DMS53 treated with DMSO at 0.1 percent for 48 hours (cell line): ENCODE results near the gene TRAK1.

Source experiments
- DNase-seq: peaks from one replicate; lab custom pipeline; 2025; ENCODE audit not compliant: unreplicated experiment; lab: John Stamatoyannopoulos, UW

The TRAK1 gene

DNA sequence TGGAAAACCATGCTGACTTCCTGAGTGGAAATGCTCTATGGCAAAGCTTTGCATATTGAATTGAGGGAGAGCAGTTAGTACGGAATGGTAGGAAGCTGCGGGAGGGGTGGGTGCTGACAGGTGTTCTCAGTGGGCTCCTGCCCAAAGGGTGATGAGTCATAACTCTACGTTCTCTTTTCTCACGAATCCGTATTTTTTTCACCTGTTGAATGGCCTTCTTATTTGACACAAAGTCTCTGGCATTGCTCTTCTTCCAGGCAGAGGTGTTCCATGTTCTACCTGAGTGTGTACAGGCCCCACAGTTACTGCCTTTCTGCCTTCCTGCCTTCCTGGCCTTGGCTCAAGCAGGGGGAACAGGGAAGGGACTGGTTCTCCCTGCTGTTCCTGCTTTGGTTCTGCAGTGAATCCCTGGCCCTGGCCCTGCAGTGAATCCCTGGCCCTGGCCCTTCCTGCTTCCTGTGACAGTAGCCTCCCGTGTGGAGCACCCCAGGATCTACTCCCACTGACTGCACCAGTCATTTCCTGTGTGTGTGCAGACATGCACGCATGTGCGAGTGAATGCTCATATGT lies 31.9 kb downstream of the TRAK1 start:
- peak; percentile 26 for DNase-seq

DNA sequence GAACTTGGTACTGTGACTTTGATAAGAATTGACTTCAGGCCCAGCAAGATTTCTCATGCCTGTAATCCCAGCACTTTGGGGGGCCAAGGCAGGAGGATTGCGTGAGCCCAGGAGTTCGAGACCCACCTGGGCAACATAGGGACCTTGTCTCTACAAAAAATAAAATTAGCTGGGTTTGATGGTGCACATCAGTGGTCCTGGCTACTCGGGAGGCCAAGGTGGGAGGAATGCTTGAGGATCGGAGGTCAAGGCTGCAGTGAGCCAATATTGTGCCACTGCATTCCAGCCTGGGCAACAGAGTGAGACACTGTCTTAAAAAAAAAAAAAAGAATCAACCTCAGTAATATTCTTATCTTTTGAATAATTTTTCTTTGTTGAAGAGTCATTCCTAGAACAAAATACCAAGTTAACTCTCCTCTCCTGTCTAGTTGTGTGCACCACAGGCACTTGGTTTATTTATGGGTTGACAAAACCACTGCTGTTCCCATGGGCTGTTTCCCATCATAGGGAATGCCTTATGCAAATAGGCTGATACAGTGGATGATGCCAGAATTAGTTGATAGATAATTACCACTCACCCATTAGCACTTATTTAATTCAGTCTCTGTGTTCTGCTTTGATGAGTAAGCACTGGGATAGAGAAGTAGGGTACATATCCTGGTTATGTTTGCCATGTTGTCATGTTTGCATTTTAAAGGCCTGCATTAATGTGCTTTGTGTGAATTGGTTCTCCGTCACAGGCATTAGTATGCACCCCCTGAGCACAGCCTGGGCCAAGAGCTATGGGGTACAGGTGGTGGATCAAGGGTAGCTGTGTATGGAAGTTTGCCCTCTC lies 32.9 kb downstream of the TRAK1 start:
- no peak for DNase-seq

DNA sequence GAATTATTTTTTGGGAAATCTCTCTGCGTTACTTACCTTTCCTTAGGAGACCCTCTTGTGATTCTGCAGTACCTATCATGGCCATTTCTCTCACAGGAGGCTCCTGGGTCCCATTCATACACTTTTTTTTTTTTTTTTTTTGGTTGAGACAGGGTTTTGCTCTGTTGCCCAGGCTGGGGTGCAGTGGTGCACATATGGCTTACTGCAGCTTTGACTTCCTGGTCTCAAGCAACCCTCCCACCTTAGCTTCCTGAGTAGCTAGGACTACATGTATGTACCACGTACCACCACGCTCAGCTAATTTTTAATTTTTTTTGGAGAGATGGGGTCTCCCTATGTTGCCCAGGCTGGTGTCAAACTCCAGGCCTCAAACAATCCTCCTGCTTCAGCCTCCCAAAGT lies 36.1 kb downstream of the TRAK1 start:
- DNase-seq: no peak

DNA sequence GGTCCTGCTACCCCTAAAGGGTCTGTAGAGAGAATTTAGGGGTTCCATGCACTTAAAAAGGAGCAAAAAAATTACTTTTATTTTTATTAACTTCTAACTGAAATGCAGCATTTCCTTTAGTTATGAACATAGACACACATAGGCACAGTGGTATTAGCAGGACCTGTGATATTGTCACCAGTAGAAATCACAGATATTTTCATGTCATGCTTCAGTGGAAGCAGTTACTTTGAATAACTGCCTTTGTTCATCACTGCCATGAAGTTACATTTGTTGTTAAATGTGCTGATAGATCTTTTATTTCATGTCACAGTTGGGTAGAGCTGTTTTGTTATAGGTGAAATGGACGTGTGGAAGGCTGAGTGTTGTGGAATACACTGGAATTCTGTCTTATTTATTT lies 37.4 kb downstream of the TRAK1 start:
- DNase-seq: no peak

DNA sequence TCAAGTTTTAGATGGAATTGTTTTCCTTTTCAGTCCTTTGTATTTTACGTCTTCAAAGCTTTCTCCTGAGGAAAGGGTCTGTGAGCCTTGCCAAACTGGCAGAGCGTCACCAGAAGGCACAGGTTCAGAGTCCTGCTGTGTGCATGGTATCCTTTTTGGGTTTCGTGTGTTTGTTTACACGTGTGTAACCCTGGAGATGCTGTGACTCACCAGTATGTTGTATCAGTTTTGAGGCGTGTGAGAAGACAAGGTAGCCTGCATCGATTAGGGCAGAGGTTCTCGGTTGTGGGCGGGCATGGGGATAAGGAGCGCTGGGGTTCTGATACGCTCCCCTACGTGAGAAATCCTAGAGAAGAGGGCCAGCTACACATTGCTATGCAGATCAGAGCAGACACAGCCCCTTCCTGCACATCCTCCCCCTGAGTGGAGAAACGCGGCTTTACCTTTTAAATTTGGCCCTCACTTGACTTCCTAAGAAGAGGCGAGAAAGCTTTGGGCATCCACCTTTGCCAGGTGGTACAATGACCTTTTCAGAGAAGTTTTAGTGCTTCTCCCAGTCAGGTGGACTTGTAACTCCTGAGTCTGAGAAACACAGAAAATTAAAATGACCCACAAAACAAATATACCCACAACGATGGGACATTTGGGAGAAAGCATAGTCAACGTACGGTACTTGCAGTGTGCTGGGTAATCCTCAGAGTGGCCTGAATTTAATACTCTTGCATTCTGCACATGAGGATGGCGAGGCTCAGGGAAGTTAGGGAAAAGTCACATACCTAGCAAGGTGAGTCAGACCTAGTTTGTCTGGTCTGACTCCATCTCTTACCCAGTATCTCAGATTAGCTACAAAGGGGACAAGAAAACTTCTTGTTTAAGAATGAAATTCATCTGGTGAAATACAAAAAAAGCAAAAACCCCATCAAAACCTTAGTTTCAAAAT lies 38.1 kb downstream of the TRAK1 start:
- peak; percentile 5 for DNase-seq

DNA sequence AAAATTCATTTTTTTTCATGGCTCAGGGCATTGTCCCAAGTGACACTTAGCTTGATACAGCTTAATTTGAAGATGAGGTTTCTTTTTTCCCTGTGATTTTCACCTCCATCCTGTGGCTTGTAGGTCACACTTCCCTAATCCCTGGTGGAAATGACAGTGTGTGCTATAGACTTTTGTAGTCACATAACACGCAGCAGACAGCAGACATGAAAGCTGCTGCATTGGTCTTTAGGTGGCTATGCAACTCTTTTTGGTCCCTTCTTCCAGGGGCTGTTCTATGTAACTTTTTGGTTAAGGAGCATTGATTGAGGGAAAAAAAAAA lies 38.8 kb downstream of the TRAK1 start:
- DNase-seq: no peak

DNA sequence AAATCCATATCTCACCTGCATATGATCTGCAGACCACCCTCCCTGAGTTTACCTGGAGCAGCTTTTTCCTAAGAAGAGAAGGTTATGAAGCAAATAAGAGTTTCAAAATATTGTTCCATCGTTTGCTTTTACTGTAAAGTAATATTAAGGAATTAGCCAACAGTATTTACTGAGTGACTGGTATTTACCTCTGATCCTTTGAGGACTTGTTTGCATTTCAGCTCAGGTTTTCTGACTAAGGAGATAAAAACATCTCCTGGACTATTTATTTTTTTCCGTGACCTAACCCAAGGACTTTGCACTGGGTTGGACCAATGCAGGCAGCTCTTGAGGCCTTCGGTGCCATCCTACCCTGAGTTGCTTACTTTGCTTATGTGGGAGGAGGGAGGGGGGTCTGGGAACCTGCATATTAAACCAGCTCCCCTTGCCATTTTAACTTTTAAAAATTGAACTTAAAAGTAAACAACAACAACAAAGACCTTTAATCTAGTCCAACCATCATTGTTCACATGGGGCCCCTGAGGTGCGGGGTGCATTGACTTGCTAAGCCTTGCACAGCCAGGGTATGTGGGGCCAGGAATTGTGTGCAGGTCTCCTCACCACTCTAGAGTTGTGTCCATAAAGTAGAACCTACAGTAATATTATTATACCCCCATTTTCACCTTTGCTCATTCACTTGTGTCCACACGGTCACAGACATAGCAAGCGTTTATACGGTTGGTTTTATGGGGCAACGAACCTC lies 39.3 kb downstream of the TRAK1 start:
- DNase-seq: peak; percentile 27

DNA sequence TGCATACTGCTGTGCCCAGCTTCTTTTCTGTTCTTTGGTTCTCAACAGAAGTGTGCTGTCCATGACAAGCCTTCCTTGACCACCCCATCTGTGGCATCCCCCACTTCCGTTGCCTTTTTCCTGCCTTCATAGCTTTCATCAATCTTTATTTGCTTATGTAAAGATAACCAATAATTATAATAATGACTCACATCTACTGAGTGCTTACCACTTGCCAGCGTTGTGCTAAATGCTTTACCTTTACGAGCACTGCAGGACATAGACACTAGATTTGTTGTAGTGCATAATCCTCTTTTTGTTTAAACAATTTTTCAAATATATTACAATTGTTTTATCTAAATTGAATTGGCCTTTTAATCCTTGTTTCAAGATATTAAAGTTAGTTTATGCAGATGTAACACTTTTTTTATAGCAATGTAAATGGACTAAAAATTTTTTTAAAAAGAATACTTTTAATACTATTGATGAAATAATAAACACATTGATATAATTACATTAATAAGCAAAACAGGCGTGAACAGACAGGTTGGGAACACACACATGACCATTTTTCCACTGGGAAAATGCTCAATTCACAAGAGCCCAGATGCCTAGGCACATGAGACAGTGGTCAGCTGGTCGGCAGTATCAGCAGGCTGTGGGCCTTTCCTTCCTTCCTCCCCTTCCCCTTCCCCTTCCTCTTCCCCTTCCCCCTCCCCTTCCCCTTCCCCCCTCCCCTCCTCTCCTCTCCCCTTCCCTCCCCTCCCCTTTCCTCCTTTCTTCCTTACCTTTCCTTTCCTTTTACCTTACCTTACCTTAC lies 42.5 kb downstream of the TRAK1 start:
- no peak for DNase-seq

DNA sequence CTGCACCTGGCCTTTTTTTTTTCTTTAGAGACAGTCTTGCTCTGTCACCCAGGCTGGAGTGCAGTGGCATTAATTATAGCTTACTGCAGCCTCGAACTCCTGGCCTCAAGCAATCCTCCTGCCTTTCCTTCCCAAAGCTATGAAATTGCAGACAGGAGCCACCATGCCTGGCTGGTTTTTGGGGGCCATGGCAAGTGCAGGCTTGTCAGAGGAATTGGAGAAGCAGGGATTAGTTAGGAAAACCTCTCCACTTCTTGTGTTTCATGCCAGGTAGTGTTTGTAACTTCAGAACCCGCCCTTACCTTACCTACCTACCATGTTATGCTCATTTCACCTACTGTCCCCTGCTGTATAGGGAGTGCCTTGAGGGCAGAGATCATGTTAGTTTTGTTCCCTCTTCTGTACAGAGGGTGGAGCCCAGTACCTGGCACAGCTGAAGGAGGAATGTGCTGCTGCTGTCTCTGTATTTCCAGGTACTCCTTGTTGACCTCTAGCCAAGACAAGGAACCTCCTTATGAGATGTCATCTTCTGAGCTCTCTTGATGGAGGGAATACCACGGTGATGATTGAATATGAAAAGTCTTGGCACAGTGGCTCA lies 43.8 kb downstream of the TRAK1 start:
- DNase-seq: no peak

DNA sequence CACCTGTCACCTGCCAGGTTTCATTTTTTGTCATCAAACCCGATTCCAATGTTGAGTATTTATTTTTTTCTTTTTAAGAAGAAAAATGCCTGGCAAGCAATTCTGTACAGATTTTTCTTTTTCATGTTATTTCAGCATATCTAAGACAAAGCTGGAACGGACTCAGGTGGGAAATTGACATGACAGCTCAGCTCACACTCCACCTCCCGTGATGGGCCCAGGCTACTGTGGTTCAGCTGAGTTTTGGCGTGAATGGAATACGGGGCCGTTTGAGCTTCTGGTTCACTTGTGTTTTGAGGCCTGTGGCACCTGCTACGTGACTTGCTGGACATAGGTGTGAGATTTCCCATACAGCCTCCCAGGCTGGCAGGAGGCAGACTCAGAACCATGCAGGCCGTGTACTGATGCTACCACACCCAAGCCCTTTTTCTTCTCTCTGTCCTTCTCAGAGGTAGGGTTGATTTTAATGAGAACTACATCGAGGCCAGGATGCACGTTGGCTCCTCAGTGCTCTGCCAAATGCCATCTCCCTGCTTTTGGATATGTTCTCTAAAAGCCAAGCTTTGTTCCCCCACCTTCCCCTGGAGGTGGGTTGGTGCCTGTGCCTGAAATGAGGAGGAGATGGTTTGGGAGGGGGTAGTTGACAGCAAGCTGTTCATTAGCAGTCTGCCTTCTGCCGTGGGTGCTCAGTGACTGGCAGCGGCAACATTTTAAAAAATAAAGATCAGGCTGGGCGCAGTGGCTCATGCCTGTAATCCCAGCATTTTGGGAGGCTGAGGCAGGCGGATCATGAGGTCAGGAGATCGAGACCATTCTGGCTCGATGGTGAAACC lies 48.7 kb downstream of the TRAK1 start:
- DNase-seq: no peak

DNA sequence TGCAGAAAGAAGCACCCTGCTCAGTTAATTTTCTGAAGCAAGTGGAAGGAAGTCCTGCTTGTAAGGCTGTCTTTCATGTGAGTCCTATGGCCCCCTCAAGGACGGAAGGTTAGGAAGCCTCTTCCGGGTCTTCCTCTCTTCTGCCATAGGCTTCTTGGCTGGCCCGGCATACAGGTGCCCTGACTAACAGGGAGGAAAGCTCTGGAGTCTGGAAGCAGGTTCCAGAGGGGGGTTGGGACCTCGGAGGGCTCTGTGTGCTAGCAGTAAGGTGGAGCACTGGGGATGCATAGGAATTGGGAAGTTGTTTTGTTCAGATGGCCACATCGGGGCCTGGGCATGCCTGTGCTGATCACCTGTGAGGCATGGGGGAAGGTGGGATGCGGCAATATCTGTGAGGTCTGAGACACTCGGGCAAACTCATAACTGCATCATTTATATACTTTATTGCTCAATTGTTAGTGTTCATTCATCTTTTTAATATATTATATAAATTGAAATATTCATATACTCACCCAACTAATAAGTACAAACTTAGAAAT lies 49.6 kb downstream of the TRAK1 start:
- no peak for DNase-seq

DNA sequence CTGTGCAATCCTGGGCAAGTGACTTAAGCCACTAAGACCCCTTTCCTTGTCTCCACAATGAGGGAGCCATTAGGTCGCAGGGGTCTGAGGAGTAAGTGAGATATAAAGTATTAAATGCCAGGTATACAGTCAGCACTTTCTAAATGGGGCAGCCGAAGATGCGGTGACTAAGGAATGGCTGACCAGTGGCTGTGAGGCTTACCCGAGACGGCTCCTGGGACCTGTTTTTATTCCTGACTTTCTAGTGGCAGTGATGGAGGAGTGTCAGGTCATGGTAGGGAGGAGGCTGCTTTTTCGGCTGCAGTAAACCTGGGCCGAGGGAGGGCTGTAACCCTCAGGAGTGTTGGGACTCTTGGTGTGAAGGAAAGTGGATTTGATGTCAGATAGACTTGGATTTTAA lies 52.3 kb downstream of the TRAK1 start:
- no peak for DNase-seq

DNA sequence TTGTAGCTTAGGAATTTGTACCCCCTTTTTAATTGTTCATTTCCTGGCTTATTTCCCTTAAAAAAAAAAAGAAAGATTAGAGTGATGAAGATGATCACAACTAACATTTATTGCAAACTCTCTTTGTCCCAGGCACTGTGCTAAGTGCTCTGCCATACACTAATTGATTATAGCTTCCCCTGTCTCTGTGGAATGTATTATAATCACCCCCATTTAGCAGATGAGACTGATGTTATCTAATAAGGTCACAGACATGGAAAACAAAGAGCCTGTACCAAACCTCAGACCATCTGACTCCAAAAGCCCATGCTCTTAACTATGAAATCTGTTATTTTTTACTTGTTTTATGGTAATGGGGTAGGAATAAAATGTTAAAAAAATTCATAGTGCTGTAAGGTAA lies 53.1 kb downstream of the TRAK1 start:
- no peak for DNase-seq

DNA sequence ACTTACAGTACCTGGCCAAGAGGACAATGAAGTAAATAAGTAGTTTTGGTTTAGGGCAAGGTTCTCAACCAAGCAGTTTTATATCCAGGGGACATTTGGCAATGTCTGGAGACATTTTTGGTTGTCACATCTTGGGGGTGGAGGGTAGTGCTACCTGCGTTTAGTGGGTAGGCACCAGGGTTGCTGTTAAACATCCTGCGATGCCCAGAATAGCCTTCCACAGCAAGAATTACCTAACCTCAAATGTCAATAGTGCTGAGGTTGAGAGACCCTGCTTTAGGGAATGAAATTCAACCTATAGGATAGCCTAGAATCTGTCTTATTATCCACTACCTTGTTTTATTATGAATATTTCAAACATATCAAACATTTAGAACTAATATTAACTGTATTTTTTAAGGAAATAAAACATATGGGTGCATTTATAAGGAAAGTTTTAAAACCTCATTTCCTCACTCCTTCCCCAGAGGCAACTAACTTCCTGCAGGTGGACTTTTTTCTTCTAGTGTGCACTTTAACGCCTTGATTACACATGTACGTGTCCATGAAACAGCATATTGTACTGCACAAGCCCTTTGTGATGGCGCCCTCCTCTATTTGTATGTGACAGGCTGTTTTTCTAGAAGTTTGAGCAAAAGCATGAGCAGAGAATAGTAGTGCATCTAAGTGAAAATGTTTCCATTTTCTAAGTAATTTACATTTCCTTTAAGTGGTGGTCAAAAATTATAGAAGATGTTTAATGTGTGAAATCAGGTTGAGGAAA lies 57.1 kb downstream of the TRAK1 start:
- DNase-seq: no peak

DNA sequence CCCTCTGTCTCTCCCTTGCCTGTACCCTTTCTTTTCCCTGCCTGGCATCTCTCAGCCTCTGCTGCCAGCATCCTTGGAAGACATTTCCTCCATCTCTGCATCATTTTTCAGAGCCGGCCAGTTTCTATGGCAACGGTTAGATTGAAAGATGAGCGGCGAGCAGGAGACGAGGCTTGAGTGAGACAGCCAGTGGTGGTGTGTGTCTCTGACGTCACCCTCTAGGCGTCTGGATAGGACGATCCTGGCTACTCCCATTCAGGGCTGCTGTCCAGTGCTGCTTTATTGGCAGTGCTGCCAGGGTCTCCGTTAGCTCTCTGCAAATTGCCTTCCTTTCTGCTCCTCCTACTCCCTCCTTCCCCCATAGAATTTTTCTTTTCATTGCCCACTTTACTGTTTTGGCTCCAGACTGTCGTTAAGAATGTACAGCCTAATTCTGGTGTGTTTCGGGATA lies 57.9 kb downstream of the TRAK1 start:
- DNase-seq: no peak

DNA sequence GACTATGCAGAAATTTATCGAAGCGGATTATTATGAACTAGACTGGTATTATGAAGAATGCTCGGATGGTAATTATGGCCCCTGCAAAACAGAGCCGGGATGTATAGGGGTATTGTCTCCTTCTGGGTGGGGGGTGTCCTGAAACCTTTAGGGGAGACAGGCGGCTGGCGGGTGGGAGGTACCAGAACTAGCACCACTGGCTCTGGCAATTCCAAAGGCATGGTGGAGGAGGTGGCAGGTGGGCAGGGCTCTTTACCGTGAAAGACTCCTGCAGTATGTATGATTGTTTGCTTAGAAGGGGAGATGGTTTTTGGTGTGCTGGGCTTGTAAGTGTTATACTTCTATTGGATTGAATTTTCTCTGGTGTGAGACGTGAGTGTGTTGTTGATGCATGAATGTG lies 58.4 kb downstream of the TRAK1 start:
- DNase-seq: no peak

DNA sequence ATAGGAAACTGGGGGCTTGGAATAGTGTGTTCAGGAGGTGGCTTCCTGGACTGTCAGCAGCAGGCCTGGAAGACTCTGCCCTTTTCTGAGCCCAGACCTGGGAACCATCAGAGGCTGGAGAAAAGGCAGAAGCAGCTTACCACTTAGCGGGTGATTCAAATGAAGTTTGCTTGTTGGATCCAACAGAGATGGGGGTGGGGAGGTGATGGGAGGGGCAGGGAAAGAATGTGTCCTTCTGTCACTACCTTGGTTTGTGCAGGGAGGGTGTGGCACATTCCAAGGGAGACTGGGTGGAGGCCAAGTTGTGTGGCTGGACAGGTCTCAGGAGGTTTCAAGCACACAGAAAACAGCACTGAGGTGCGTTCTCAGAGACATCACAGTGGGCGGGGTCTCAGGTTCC lies 58.8 kb downstream of the TRAK1 start:
- no peak for DNase-seq

DNA sequence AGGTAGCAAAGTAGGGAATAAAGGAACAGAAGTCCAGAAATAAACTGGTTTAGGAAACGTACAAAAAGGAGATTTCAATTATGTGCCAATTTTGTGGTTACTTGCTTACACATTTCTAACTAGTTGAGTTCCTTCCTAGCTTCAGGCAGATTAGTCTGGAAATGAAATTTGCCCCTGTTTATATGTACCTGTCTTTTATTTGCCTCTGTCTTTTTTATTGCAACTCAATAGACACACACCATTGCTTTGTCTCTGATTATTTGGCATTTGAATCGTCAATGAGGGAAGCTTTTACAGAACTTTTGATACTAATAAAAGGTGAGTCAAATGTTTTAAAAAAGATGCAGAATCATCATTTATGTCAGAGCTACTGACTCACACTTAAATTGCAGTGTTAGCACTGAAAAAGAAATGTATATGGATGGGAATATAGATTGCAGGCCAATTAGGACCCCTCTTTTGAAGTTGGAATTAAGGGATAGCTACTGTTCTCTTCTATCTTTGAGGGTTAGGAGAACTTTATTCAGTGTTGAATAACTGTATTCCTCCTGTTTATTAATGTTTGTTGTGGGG lies 60.5 kb downstream of the TRAK1 start:
- no peak for DNase-seq
